Caco-2 (cell line): ENCODE measurements around the gene PALM. TPM values are rescaled to one million over a fixed set of nuclear protein-coding genes. Genes with fewer than 3 reads are reported as not detected.

Experiments used
- BruUV-seq: library from RNA; stranded (reverse); fragments of 400-500 nt; replicated peaks from 2 replicates; lab custom pipeline; 2021; lab: Mats Ljungman, UMichigan
- CTCF ChIA-PET: fragments of 300-600 bp; sonication (Branson Sonifier 250); formaldehyde crosslinking; loops from one replicate; lab custom pipeline; 2022; ENCODE audit warnings: antibody characterized with exemption; lab: Charles Lee
- POLR2A ChIA-PET: fragments of 300-600 bp; sonication (Branson Sonifier 250); formaldehyde crosslinking; loops from one replicate; lab custom pipeline; 2022; ENCODE audit warnings: antibody characterized with exemption; lab: Charles Lee
- DNase-seq, 2 experiments: peaks; one replicate each; pipeline versions ENCODE4 v3.0.0 to v3.0.0-alpha.2; 2020 to 2022
- H3K27me3 ChIP-seq: replicated peaks from 2 replicates; pipeline ENCODE4 v1.6.0; 2011; ENCODE audit warnings: low read length; ENCODE audit not compliant: control insufficient read depth, insufficient read depth
- H3K36me3 ChIP-seq: 2 replicates; pipeline ENCODE4 v1.5.1; 2011; ENCODE audit warnings: low read length; ENCODE audit not compliant: control insufficient read depth, insufficient read depth
- H3K4me1 ChIP-seq: fragments of 250-450 bp; sonication (Bioruptor Pico); 2 replicates; pipeline ENCODE4 v1.5.1; 2020; ENCODE audit warnings: mild to moderate bottlenecking
- H3K4me3 ChIP-seq: 2 replicates; pipeline ENCODE4 v1.5.1; 2011; ENCODE audit warnings: low read depth, mild to moderate bottlenecking, control low read depth, low read length
- H3K9me3 ChIP-seq: fragments of 250-450 bp; sonication (Bioruptor Pico); 2 replicates; pipeline ENCODE4 v1.5.1; 2020; ENCODE audit warnings: mild to moderate bottlenecking, moderate library complexity
- H3K27ac Mint-ChIP-seq: one replicate; pipeline ENCODE4 v1.8.0; 2022; ENCODE audit warnings: mixed read lengths; ENCODE audit not compliant: unreplicated experiment
- H3K27me3 Mint-ChIP-seq: one replicate; pipeline ENCODE4 v1.8.0; 2022; ENCODE audit warnings: mixed read lengths; ENCODE audit not compliant: insufficient read depth, unreplicated experiment
- H3K36me3 Mint-ChIP-seq: one replicate; pipeline ENCODE4 v1.8.0; 2022; ENCODE audit warnings: mild to moderate bottlenecking, mixed read lengths; ENCODE audit not compliant: insufficient read depth, unreplicated experiment
- H3K4me1 Mint-ChIP-seq: one replicate; pipeline ENCODE4 v1.8.0; 2022; ENCODE audit warnings: low read depth, mixed read lengths; ENCODE audit not compliant: unreplicated experiment
- H3K4me3 Mint-ChIP-seq: one replicate; pipeline ENCODE4 v1.8.0; 2022; ENCODE audit warnings: mild to moderate bottlenecking, moderate library complexity, mixed read lengths; ENCODE audit not compliant: unreplicated experiment
- H3K9me3 Mint-ChIP-seq: one replicate; pipeline ENCODE4 v1.8.0; 2022; ENCODE audit warnings: mixed read lengths; ENCODE audit not compliant: unreplicated experiment
- CTCF ChIP-seq, 2 experiments: fragments of 200-600 bp in 1 of 2; IDR thresholded peaks; 1 replicate in 1 of 2; 2 replicates in 1 of 2; pipeline versions ENCODE4 v1.5.1 to v1.8.0; 2011 to 2022; ENCODE audit warnings: antibody characterized with exemption in 1 of 2, control low read depth in 1 of 2, inconsistent platforms in 1 of 2, low read depth in 1 of 2, low read length in 1 of 2, mild to moderate bottlenecking in 1 of 2, moderate library complexity in 1 of 2; ENCODE audit not compliant: insufficient read depth in 1 of 2, severe bottlenecking in 1 of 2, unreplicated experiment in 1 of 2
- intact Hi-C: fragments of 100-400 bp; cut with micrococcal nuclease; formaldehyde crosslinking; loops from one replicate; pipeline ENCODE4 v1.10.0; 2022; ENCODE audit not compliant: unreplicated experiment
- total RNA-seq: library from RNA; stranded (reverse); gene quantifications from 2 replicates; pipeline ENCODE4 v1.2.3, GENCODE V29; 2022

Gene PALM
- total RNA-seq, 1 experiment from 2014 or later, result 16.1 TPM

GRCh38 chr19:789701-790060 lies 80.9 kb downstream of the PALM start:
- Histone ChIP-seq H3K4me1 (peaks cover 5% of the 10 kb centered on the region; the same call in 1 of the 2 replicates), H3K4me3 (no peak overlapping the region), H3K27me3 (no peaks in the 10 kb centered on the region), H3K9me3 (no peaks in the 10 kb centered on the region), H3K36me3 (no peaks in the 10 kb centered on the region; the same call in 1 of the 2 replicates)
- no peaks in the 10 kb centered on the region for H3K27me3 Mint-ChIP-seq
- peaks cover 12% of the 10 kb centered on the region for H3K4me1 Mint-ChIP-seq
- intact Hi-C loops, result no loop called here
- DNase-seq, result no peak
- H3K9me3 Mint-ChIP-seq, result no peaks in the 10 kb centered on the region
- H3K4me3 Mint-ChIP-seq, result no peak overlapping the region
- ChIA-PET CTCF (no interaction called here), POLR2A (no interaction called here)
- TF ChIP-seq CTCF (IDR thresholded peaks at IDR 0.05; ENCODE audit: insufficient read depth in 1 of 2, low read depth in 1 of 2, low read length in 1 of 2, severe bottlenecking in 1 of 2, unreplicated experiment in 1 of 2), result no peak
- peaks cover 82% of the 10 kb centered on the region for H3K36me3 Mint-ChIP-seq
- H3K27ac Mint-ChIP-seq, result peak overlapping the region; percentile 71
- BruUV-seq, result no TSS peak

- Mint-ChIP-seq H3K27ac (no peak overlapping the region), H3K9me3 (no peaks in the 10 kb centered on the region), H3K27me3 (no peaks in the 10 kb centered on the region), H3K4me1 (peaks cover 12% of the 10 kb centered on the region), H3K4me3 (no peak overlapping the region), H3K36me3 (peaks cover 73% of the 10 kb centered on the region)
- ChIA-PET CTCF (no interaction called here), POLR2A (no interaction called here)
- no peak for TF ChIP-seq CTCF (IDR thresholded peaks at IDR 0.05; ENCODE audit: insufficient read depth in 1 of 2, low read depth in 1 of 2, low read length in 1 of 2, severe bottlenecking in 1 of 2, unreplicated experiment in 1 of 2)
- Histone ChIP-seq H3K27me3 (no peaks in the 10 kb centered on the region), H3K9me3 (no peaks in the 10 kb centered on the region), H3K4me1 (peaks cover 5% of the 10 kb centered on the region; the same call in 1 of the 2 replicates), H3K36me3 (no peaks in the 10 kb centered on the region; the same call in 1 of the 2 replicates), H3K4me3 (no peak overlapping the region)
- DNase-seq, result no peak
- no TSS peak for BruUV-seq
- intact Hi-C loops, result no loop called here
Measured at GRCh38 chr19:791007-791566, 82.4 kb downstream of the PALM start.

GRCh38 chr19:791567-792305 lies 83.0 kb downstream of the PALM start:
- no peak for TF ChIP-seq CTCF (IDR thresholded peaks at IDR 0.05; ENCODE audit: insufficient read depth in 1 of 2, low read depth in 1 of 2, low read length in 1 of 2, severe bottlenecking in 1 of 2, unreplicated experiment in 1 of 2)
- H3K9me3 ChIP-seq, result no peaks in the 10 kb centered on the region
- POLR2A ChIA-PET, result no interaction called here
- H3K27me3 ChIP-seq, result no peaks in the 10 kb centered on the region
- Mint-ChIP-seq H3K36me3 (peaks cover 69% of the 10 kb centered on the region), H3K27ac (no peak overlapping the region), H3K4me3 (no peak overlapping the region), H3K9me3 (no peaks in the 10 kb centered on the region), H3K27me3 (no peaks in the 10 kb centered on the region), H3K4me1 (peaks cover 12% of the 10 kb centered on the region)
- intact Hi-C loops, result no loop called here
- CTCF ChIA-PET, result no interaction called here
- H3K36me3 ChIP-seq, result no peaks in the 10 kb centered on the region; the same call in 1 of the 2 replicates
- H3K4me1 ChIP-seq, result peaks cover 5% of the 10 kb centered on the region; the same call in 1 of the 2 replicates
- DNase-seq, result no peak
- no TSS peak for BruUV-seq
- no peak overlapping the region for H3K4me3 ChIP-seq
